ENCODE results near the gene PADI2. TPM values are rescaled to one million over a fixed set of nuclear protein-coding genes. Genes with fewer than 3 reads are reported as not detected.

The PADI2 gene
- total and polyA plus RNA-seq, 2 donors (not counting 3 experiments of a cell fraction or from before 2014, with no cell fraction given): not detected

DNA sequence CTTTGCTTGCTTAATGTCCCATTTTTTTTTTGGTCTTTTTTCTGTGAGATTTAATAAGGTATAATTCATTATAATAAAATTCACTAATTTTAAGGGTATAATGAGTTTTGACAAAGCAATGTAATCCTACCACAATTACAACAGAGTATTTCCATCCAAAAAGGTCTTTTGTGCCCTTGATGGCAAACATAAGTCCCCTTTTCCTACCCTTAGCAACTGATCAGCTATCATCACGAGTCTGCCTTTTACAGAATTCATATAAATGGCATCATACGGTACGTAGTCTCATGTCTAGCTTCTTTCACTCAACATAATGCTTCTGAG lies 73.0 kb downstream of the PADI2 start:
- Histone ChIP-seq H3K9ac (replicated peaks; ENCODE audit: extremely low read depth, insufficient read depth, low read length) (no peak overlapping the region), H2AFZ (ENCODE audit: low read depth, low read length) (no peak overlapping the region), H4K20me1 (replicated peaks; ENCODE audit: control insufficient read depth, extremely low read depth, insufficient read depth, low read length) (no peaks in the 10 kb centered on the region), H3K36me3 (ENCODE audit: control insufficient read depth in 2 of 2, extremely low read depth in 1 of 2, insufficient read depth in 2 of 2, low read length in 2 of 2) (peaks cover 12 to 13% of the 10 kb centered on the region in 2 experiments), H3K4me3 (replicated peaks in 1 of 3; ENCODE audit: insufficient read depth in 1 of 3, low read depth in 1 of 3, low read length in 3 of 3) (no peak overlapping the region), H3K4me2 (ENCODE audit: insufficient read depth, low read length) (no peak overlapping the region), H3K79me2 (ENCODE audit: control insufficient read depth, insufficient read depth, low read length) (peaks cover 27% of the 10 kb centered on the region), H3K27me3 (ENCODE audit: control insufficient read depth in 2 of 2, insufficient read depth in 2 of 2, low read length in 2 of 2) (no peaks in the 10 kb centered on the region), H3K4me1 (ENCODE audit: control insufficient read depth, extremely low read depth, insufficient read depth, low read length) (peaks cover 3% of the 10 kb centered on the region), H3K9me1 (replicated peaks; ENCODE audit: control insufficient read depth, extremely low read depth, insufficient read depth, low read length) (no peaks in the 10 kb centered on the region), H3K9me3 (replicated peaks; ENCODE audit: control insufficient read depth, insufficient read depth, low read length) (no peaks in the 10 kb centered on the region), H3K27ac (ENCODE audit: insufficient read depth, low read depth, low read length) (no peak overlapping the region)
- CTCF ChIA-PET: interaction anchor here (0.7 to 5.5 kb wide), 16 partner anchors 13 to 425 kb away, joined by 3 to 85 read pairs (median 4); no protein-coding TSS in a partner anchor
- DNase-seq (ENCODE audit: low read depth, low spot score) (no peak), FAIRE-seq (no peak)
- BruUV-seq (replicated peaks): no TSS peak
- TF ChIP-seq, protein P1, sequence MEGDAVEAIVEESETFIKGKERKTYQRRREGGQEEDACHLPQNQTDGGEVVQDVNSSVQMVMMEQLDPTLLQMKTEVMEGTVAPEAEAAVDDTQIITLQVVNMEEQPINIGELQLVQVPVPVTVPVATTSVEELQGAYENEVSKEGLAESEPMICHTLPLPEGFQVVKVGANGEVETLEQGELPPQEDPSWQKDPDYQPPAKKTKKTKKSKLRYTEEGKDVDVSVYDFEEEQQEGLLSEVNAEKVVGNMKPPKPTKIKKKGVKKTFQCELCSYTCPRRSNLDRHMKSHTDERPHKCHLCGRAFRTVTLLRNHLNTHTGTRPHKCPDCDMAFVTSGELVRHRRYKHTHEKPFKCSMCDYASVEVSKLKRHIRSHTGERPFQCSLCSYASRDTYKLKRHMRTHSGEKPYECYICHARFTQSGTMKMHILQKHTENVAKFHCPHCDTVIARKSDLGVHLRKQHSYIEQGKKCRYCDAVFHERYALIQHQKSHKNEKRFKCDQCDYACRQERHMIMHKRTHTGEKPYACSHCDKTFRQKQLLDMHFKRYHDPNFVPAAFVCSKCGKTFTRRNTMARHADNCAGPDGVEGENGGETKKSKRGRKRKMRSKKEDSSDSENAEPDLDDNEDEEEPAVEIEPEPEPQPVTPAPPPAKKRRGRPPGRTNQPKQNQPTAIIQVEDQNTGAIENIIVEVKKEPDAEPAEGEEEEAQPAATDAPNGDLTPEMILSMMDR (IDR thresholded peaks at IDR 0.05; ENCODE audit: extremely low read depth in 1 of 2, insufficient read depth in 1 of 2, low read depth in 1 of 2, low read length in 2 of 2): no peak
- TF ChIP-seq, protein P2, sequence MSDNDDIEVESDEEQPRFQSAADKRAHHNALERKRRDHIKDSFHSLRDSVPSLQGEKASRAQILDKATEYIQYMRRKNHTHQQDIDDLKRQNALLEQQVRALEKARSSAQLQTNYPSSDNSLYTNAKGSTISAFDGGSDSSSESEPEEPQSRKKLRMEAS (IDR thresholded peaks at IDR 0.05; ENCODE audit: insufficient read depth, insufficient read length): no peak
- POLR2A ChIA-PET: interaction anchor here (0.6 kb wide), 1 partner anchor 39 kb away, joined by 3 read pairs; no protein-coding TSS in a partner anchor
- intact Hi-C loops (cut with micrococcal nuclease): loop anchor here (1.0 kb wide), 3 partner anchors 83 to 425 kb away; no protein-coding TSS in a partner anchor
- dilution Hi-C loops (cut with MboI; ENCODE audit: extremely low pct_ligation_motif_present, low sequenced_read_pairs): no loop called here

DNA sequence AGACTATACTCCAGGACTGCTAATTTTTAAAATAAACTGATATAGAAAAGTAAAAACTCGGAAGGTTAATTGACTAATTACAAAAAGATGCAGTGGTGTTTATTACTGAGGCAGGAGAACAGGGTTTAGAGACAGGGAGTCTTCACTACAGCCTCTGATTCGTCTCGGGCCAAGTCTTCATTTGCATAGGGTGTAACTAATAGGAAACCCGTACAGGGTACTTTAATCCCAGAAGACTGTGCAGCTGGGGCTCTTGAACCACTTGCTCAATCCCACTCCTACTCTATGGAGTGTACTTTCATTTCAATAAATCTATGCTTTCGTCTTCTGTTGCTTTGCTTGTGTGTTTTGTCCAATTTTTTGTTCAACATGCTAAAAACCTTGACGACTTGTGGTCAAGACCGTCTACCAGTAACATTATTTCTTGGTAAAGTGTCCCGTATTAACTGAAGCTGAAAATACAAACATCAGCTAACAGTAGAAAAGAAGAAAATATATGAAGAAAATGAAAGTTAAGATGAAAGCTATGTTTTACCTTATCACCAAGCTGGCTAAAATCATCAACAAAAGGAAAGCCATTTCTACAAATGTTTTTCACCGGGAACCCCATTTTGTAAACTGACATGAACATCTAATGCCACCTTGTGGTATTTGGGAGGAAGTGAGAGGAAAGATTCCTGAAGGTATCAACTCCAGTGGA lies 73.5 kb downstream of the PADI2 start:
- Histone ChIP-seq H3K4me2 (ENCODE audit: insufficient read depth, low read length) (peak overlapping the region; percentile 26), H2AFZ (ENCODE audit: low read depth, low read length) (no peak overlapping the region), H3K4me1 (ENCODE audit: control insufficient read depth, extremely low read depth, insufficient read depth, low read length) (peaks cover 3% of the 10 kb centered on the region), H3K36me3 (ENCODE audit: control insufficient read depth in 2 of 2, extremely low read depth in 1 of 2, insufficient read depth in 2 of 2, low read length in 2 of 2) (peaks cover 12 to 13% of the 10 kb centered on the region in 2 experiments), H3K9me3 (replicated peaks; ENCODE audit: control insufficient read depth, insufficient read depth, low read length) (no peaks in the 10 kb centered on the region), H3K27ac (ENCODE audit: insufficient read depth, low read depth, low read length) (no peak overlapping the region), H3K79me2 (ENCODE audit: control insufficient read depth, insufficient read depth, low read length) (peaks cover 22% of the 10 kb centered on the region), H4K20me1 (replicated peaks; ENCODE audit: control insufficient read depth, extremely low read depth, insufficient read depth, low read length) (no peaks in the 10 kb centered on the region), H3K9me1 (replicated peaks; ENCODE audit: control insufficient read depth, extremely low read depth, insufficient read depth, low read length) (no peaks in the 10 kb centered on the region), H3K27me3 (ENCODE audit: control insufficient read depth in 2 of 2, insufficient read depth in 2 of 2, low read length in 2 of 2) (no peaks in the 10 kb centered on the region), H3K4me3 (replicated peaks in 1 of 3; ENCODE audit: insufficient read depth in 1 of 3, low read depth in 1 of 3, low read length in 3 of 3) (no peak overlapping the region), H3K9ac (replicated peaks; ENCODE audit: extremely low read depth, insufficient read depth, low read length) (peak overlapping the region; percentile 7)
- FAIRE-seq (peak; percentile 78), DNase-seq (ENCODE audit: low read depth, low spot score) (peak; percentile 60)
- no TSS peak for BruUV-seq (replicated peaks)
- TF ChIP-seq, protein P1 (IDR thresholded peaks at IDR 0.05; ENCODE audit: extremely low read depth in 1 of 2, insufficient read depth in 1 of 2, low read depth in 1 of 2, low read length in 2 of 2): peak; percentile 51 to 58
- no peak for TF ChIP-seq POLR2A (IDR thresholded peaks at IDR 0.05; ENCODE audit: low read depth, low read length)
- no peak for TF ChIP-seq FOS (IDR thresholded peaks at IDR 0.05; ENCODE audit: borderline replicate concordance, insufficient read depth, low read length)
- ChIA-PET CTCF (interaction anchor here (0.7 to 5.5 kb wide), 16 partner anchors 13 to 425 kb away, joined by 3 to 85 read pairs (median 4); no protein-coding TSS in a partner anchor), POLR2A (interaction anchor here (0.6 kb wide), 1 partner anchor 39 kb away, joined by 3 read pairs; no protein-coding TSS in a partner anchor)
- intact Hi-C loops (cut with micrococcal nuclease): loop anchor here (1.0 kb wide), 3 partner anchors 82 to 424 kb away; no protein-coding TSS in a partner anchor
- dilution Hi-C loops (cut with MboI; ENCODE audit: extremely low pct_ligation_motif_present, low sequenced_read_pairs): no loop called here
